Glomerular visceral epithelial cell (primary cell): ENCODE data around the gene ALDH9A1.
A peak's percentile ranks its signal among the peaks of the same experiment; 100 is the strongest.
"Not testable (repeated sequence)": the region's sequence is repeated elsewhere in the genome, so short reads cannot be mapped to it uniquely, and the experiment has no call there.

ENCODE experiments used
- DNase-seq: peaks from one replicate; pipeline ENCODE4 v3.0.0-alpha.2; 2016; ENCODE audit errors: extremely low spot score

The ALDH9A1 gene

DNA sequence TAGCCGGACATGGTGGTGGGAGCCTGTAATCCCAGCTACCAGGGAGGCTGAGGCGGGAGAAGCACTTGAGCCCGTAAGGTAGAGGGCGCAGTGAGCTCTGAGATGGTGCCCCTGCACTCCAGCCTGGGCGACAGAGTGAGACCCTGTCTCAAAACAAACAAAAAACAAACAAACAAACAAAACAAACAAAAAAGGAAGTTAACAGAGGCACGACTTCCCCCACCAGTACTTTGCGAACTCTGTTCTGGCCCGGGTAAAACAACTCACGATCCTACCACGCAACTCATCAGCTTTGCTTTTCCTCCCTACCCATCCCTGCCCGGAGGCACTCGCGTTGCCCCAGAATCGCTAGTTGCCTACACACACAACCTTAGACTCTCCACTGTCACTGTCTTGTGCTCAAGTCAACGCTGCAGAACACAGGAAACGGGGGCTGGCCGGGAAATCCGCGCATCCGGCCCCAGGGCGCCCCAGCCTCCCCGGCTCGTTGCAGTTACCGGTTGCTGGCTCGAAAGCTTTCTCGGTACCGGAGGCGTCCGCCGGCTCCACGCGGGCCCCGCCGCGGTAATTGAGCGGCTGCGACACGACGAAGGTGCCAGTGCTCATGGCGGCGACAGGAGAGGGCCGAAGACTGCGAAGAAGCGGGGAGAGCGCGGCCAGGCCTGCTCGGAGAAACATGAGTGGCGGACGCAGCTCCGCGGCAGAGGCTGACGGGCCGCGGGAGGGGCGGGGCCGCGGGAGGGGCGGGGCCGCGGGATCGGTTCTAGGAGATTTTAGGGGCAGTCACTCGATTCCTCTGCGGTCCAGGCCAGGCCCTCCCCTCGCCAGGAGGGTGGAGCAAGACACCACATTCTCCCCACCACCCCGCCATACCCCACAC is at the start of gene ALDH9A1:
TSS of gene ALDH9A1 (minus strand) at position 682 of the 880 bp plus-strand sequence. CDS start at position 678, 4 bp downstream.
- peak; percentile 93 for DNase-seq

DNA sequence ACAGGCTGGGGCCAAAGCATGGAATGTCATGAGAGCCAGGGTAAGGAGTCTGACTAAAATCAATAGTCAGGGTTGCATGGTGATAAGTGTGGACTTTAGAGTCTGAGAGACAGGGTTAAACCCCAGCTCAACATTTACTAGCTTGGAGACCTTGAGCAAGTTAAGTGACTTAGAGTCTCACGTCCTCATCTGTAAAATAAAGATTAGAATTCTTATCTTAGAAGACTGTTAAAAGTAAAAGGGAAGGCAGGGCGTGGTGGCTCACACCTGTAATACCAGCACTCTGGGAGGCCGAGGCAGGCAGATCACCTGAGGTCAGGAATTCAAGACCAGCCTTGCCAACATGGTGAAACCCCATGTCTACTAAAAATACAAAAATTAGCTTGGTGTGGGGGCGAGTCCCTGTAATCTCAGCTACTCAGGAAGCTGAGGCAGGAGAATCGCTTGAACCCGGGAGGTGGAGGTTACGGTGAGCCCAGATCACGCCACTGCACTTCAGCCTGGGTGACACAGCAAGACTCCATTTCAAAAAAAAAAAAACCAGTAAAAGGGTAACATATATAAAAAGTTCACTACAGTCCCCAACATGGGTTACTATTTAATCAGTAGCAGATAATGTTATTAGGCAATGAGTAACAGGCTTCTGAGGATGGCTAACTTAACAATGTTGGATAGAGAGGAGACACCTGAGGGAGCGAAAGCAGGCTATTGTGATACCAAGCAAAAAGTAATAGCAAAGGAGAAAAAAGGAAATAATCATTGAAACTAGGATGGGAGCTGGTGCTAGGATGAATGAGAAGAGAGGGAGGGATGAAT is 49.5 kb upstream of the ALDH9A1 start:
- DNase-seq, result no peak

DNA sequence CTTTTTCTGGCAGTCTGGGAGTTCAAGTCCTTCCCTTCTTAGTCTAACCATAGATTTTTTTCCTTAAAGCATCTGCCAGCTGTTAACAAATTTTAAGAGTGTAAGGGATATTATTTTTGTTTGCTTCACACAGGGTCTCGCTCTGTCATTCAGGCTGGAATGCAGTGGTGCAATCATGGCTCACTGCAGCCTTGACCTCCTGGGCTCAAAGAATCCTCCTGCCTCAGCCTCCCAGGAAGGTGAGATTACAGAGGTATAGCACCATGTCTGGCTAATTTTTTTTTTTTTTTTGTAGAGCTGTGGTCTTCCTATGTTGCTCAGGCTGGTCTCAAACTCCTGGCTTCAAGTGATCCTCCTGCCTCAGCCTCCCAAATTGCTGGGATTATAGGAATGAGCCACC is 46.6 kb upstream of the ALDH9A1 start:
- not testable (repeated sequence) for DNase-seq

DNA sequence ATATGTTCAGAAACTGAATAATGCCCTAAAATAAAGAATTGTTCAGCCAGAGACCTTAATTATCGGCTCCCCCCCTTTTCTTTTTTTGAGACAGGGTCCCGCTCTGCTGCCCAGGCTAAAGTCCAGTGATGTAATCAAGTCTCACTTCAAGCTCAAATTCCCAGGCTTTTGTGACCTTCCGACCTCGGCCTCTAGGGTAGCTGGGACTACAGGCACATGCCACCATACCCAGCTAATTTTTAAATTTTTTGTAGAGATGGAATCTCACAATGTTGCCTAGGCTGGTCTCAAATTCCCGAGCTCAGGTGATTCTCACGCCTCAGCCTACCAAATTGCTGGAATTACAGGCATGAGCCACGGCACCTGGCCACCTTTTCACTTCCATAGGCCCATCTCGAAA is 43.8 kb upstream of the ALDH9A1 start:
- DNase-seq, result no peak

DNA sequence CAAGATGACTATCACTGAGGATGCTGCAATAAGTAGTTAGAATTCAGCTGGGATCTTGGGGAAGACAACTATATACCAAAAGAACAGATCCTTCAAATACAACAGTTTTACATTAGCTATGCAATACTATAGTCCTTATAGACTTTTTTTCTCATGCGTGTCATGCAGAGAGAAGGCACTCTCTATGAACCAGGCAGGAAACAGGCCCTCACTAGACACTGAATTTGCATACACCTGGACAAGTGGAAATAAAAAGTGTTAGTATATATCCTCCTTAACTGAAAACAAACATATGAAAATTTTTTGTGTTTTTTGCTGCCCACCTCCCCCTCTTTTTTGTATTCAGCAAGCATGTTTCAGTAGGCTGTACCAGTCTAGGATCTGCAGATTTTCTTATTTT is 40.4 kb upstream of the ALDH9A1 start:
- no peak for DNase-seq

DNA sequence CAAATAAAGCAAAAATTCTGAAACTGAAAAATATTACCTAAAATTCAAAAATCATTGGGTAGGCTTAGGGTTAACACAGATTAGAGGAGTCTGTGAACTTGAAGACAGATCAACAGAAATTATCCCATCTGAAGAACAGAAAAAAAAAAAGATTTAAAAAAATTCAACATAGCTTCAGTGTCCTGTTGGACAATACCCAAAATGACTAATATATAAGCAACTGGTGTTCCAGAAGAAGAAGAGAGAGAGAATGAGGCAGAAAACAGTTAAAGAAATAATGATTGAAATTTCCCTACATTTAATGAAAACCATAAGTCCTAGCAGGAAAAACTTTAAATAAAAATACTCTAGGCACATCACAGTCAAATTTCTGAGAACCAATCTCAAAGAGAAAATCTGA is 38.8 kb upstream of the ALDH9A1 start:
- DNase-seq, result no peak

DNA sequence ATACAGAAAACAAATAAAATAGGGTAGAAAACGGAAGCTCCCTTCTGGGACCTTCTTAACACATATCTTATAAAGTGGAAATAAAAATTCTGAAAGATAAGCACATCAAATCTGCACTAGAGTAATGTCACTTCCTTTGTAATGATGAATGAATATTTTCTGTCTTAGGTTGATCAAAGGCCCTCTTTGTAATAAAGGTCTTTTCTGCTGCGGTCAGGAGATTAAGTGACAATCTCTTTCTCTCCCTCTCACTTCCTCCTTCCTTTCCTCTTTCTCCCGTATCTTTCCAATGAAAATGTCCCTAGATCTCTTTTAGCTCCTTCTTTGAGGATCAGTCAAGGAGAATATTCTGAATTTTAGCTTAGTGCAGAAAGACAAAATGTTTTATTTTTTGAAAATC is 36.5 kb upstream of the ALDH9A1 start:
- no peak for DNase-seq

DNA sequence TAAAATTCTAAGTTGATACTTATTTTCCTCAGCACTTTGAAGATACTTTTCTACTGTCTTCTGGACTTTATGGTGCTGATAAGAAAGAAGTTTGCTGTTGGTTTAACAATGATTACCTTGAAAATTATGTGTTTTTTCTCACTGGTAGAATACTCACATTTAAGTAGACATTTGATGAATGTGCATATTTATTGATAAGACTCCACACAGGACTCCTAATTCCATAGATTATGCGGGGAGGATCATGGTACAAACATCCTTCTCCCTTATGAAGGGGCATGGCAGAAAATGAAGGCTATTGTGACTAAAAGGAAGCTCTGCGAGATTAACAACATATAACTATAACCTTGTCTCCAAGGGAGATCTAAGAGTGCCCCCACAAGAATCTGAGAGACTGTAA is 28.5 kb upstream of the ALDH9A1 start:
- no peak for DNase-seq

DNA sequence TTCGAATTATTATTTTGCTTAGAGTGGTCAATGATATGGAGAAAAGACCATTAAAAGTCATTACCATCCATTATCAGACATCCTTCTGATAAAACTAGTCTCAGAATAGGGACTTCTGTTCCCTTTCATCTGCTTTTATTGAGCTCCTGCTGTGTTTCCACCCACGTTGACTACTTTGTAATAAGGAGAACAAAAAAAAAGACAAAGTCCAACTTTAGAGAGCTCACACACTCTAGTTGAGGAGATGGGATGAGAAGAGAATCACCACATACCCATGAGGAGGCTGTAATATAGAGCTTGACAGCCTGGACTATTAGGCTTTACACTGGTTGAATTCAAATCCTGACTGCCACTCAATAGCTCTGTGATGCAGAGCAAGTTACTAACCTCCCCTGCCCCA is 27.8 kb upstream of the ALDH9A1 start:
- no peak for DNase-seq

DNA sequence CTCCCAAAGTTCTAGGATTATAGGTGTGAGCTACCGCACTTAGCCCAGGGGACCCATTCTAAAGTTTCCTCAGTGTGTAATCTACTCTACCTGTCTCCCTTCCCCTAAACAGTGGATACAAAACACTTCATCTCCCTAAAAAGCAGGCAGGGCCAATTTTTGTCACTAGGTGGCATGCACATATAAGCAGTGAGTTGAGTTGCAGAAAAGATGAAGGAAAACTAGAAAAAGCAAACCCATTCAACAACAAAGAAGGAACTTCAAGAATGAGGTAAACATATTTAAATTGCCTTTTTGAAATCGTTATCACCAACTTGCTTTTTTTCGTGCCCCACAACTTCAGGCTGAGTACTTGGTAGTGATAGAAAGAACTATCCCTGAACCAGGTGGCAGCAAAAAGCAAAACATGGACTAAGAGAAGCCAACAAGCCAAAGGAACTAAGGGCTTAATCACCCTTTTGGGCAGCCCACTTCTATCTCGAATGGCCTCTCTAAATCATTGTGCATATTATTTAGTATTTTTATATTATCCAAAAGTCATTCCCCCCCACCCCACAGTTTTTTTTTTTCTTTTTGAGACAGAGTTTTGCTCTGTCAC is 19.7 kb upstream of the ALDH9A1 start:
- peak; percentile 60 for DNase-seq

DNA sequence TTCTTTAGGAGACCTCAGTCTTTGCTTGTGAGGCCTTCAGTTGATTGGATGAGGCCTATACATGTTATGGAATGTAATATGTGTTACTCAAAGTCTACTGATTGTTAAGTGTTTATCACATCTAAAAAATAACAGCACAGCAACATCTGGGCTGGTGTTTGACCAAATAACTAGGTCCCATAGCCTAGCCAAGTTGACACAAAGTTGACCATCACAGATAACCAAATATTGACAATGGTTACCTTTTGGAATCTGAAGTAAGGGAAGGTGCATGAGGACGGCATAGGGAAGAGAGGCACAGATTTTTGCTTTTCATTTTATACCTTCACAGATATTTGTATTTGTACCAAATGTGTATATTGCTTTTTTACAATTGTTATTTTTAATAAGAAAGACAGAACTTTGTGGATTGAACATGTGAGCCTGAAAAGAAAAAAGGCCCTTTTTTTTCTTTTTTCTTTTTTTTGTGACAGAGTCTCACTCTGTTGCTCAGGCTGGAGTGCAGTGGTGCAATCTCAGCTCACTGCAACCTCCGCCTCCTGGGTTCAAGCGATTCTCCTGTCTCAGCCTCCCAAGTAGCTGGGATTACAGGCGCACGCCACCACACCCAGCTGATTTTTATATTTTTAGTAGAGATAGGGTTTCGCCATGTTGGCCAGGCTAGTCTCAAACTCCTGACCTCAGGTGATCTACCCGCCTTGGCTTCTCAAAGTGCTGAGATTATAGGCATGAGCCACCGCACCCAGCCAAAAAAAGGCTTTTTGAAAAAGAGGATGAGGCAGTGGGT is 18.1 kb upstream of the ALDH9A1 start:
- not testable (repeated sequence) for DNase-seq

DNA sequence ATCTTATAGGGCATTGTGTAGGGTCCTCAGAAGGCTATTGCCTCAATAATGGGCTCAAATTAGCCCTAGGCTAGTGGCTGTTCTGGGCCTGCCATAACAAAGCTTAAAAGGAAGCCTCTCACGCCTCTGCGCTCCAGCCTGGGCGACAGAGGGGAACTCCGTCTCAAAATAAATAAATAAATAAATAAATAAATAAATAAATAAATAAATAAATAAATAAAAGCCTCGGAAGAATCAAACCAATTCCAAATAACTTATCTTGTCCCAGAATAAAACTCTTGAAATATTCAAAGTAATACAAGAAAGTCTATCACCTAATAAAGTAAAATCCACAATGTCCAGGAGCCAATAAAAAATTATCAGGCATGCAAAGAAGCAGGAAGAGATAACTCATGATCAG is 14.4 kb upstream of the ALDH9A1 start:
- no peak for DNase-seq

DNA sequence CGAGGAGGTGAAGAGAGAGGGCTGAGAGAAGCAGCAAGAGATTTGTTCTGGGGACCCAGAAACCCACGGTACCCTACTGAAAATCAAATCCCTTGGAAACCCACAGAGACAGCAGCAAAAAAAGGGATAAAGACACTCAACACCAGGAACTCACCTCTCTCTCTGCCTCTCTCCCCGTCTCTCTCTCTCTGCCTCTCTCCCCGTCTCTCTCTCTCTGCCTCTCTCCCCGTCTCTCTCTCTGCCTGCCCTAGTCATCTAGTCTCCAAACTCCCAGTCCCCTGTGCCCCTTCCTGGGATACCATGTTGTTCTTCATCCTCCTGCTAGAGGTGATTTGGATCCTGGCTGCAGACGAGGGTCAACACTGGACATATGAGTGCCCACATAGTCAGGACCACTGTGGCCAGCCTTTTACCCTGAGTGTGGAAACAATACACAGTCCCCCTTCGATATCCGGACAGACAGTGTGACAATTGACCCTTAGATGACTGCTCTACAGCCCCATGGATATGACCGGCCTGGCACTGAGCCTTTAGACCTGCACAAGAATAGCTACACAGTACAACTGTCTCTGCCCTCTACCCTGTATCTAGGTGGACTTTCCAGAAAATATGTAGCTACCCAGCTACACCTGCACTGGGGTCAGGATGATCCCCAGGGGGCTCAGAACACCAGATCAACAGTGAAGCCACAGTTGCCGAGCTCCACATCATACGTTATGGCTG is 9.8 kb upstream of the ALDH9A1 start:
- DNase-seq, result no peak

DNA sequence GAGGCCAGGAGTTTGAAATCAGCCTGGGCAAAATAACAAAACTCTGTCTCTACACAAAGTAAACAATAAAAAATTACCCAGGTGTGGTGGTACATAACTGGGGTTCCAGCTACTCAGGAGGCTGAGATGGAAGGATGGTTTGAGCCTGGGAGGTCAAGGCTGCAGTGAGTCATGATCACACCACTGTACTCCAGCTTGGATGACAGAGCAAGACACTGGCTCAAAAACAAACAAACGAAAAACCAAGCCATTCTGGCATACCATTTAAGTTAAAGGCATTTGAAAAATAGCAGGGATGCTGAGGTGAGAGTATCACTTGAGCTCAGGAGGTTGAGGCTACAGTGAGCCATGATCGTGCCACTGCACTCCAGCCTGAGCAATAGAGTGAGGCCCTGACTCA is 5.3 kb upstream of the ALDH9A1 start:
- DNase-seq, result no peak

DNA sequence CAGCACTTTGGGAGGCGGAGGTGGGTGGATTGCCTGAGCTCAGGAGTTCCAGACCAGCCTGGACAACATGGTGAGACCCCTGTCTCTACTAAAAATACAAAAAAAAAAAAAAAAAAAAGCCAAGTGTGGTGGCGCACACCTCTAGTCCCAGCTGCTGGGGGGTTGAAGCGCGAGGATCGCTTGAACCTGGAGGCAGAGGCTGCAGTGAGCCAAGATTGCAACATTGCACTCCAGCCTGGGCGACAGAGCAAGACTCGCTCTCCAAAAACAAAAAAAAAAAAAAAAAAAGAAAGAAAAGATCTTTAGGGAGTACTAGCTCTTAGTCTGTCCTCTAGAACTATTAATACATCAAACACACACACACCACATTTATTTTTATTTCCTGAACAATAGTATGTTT is 3.6 kb upstream of the ALDH9A1 start:
- DNase-seq, result not testable (repeated sequence)

DNA sequence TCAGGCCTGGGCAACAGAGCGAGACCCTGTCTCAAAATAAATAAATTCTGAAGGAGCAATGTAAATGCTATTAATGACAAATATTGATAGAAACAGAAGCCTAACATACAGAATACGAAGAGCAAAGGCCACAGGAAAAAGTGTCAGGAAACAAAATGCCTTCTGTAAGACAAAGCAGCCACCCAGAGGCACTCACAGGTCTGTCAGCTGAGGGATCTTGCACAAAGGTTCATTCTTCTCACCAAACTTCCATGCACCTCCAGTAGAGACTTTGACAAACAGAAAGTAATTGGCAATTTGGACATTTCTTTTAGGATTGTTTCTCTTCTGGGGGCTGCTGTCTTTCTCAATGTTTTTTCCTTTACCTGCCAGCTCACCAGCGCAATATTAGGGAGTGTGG is 1.2 kb upstream of the ALDH9A1 start:
- no peak for DNase-seq

DNA sequence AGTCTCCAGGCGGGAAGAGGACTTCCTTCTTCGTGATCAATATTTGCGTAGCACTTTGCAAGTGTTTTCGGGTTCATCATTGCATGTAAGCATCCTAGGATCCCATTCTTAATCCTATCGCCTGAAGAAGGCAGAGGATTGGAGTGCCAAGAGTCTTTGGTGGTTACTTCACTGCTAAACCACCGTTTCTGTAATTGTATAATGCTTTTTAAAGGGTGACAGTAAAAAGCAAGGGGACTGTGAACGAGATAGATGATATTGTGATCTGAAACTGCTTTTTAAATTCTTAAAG is 345 bp upstream of the ALDH9A1 start:
- no peak for DNase-seq

DNA sequence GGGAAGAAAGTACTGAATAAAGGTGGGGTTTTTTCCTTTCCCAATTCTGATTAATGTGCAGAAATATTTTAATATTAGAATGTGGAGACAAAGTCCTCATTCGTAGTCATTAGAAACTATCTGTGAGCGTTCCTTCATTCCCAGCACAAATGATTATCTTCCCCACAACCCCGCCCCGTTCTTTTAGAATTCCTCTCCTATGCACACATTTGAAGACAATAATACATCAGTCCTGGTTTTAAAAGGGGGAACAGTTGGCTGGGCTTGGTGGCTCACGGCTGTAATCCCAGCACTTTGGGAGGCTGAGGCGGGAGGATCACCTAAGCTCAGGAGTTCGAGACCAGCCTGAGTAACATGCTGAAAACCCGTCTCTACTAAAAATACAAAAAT is 876 bp downstream of the ALDH9A1 start:
- DNase-seq, result peak; percentile 21

DNA sequence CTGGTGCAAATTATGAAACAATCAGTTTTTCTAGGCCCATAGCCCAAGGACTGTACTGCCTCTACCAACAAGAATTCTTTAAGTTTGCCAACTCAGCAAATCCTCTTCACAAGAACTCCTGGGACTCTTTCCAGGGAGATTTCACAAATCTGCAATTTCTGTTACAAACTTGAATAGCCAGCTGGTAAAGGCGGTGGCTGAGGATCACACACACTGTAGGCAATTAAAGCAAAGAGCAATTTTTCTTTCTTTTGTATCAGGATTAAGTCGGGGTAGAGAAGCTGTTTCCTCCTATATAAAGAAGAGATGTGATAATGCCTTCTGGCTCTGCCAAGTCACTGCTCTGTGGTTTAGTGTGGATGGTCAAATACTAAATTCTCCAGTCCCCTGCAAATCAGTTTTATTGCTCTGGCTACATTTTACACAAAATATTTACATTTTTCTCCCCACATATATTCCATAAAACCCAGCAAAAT is 1.7 kb downstream of the ALDH9A1 start:
- DNase-seq, result peak; percentile 42

DNA sequence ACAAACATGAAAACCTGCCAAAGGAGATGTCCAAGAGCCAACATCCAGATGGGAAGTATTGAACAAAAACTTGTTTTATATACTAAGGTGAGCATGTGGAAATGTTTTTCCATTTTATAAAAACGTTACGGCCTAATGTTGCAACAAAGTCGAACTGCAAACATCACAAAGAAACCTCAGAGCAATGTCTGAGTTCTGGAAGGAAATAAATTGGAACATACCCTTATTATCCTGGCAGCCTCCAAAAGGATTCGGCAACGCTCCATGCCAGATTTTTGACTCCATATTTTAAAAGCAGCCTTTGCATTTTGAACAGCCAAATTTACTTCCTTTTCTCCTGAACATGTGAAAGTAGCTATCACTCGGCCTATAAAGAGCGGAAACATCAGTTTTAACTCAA is 3.3 kb downstream of the ALDH9A1 start:
- DNase-seq, result no peak

DNA sequence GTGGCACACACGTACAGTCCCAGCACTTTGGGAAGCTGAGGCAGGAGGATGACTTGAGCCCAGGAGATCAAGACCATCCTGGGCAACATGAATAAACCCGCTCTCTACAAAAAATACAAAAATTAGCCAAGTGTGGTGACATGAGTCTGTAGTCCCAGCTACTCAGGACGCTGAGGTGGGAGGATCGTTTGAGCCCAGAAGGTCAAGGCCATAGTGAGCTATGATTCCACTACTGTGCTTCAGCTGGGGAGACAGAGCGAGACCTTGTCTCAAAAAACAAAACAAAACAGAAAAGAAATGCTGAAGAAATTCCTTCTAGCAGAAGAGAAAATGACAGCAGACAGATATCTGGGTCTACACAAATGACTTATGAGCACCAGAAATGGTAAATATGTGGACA is 10.3 kb downstream of the ALDH9A1 start:
- no peak for DNase-seq
